GM19372 (cell line): ENCODE results near the gene ADAM33.

ENCODE experiments used
- ATAC-seq: cut with Tn5 transposase; IDR thresholded peaks from one replicate; pipeline ENCODE4 v1.9.1; 2021; ENCODE audit warnings: mild to moderate bottlenecking, low read depth, moderate library complexity; ENCODE audit not compliant: unreplicated experiment

ADAM33 gene

DNA sequence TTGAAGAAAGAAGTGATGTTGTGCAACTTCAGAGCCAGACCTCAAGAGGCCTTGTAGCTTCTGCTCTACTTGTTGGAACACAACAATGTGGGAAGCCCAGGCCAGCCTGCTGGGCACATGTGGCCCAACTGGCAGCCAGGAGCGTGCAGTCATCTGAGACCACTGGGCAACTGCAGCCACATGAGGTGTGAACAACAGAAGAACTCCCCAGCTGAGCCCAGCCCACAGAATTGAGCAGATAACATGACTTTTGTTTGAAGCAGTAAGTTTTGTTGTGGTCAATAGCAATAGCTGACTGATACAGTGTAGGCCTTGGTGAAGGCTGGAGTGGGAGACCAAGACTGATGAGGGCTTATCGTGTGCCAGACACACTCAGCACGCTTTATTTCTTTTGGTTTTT, 8.6 kb upstream of the ADAM33 start:
- ATAC-seq = no peak

DNA sequence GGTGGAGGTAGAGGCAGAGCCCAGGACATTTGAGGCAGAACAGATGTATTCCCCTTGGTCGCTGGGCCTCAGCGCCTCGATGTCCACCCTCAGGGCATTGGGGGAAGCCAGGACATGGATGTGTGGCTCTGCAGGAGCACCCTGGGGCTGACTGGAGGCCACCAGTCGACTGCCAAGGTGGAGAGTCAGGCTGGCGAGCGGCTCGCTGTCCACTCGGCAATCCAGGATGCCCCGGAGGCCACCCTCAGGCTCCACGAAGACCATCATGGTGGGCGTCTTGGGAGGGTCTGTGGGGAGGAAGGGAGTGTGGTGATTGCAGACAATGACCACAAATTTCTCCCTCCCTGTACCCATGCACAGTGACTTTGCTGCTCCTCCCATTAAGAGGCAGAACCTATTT, 8.2 kb upstream of the ADAM33 start:
- no peak for ATAC-seq

DNA sequence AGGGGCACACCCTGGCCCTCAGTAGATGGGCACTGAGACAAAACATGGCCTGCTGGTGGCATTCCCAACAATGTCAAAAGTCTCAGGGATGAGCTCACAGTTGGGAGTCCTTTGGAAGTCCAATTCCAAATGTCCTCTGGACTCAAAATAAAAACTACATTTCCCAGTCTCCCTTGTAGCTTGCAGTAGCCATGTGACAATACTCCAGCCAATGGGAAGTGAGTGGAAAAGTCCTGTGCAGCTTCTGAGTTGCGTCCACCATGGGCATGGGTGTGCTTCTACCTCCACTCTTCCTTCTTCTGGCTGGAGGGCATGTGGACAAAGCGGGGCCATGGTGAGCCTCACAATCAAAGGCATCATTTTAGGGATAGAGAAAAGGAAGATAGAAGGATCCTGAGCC, 5.8 kb upstream of the ADAM33 start:
- no peak for ATAC-seq

DNA sequence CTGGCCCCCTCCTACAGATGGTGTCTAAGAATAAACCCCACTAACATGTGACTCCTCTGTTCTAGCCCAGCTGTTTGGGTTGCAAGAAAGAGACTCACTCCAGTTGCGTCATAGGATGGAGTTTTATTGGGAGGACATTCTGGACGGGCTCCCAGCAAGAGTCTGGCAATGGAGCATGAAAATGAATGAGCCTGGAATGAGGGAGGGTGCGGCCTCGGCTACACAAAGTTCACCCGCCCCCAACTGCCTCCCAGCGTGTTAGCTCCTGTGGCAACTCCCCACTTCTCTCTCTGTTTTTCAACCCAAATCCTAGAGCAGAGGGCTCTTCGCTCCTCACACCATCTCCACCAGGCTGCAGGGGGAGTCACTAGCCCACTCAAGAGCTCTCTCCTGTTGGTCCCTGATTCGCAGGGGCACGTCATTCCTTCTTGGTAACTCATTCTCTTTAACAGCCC, 5.1 kb upstream of the ADAM33 start:
- no peak for ATAC-seq

- ATAC-seq = no peak
Observed at GRCh38 chr20:3686421-3686820, 4.6 kb upstream of the ADAM33 start.

DNA sequence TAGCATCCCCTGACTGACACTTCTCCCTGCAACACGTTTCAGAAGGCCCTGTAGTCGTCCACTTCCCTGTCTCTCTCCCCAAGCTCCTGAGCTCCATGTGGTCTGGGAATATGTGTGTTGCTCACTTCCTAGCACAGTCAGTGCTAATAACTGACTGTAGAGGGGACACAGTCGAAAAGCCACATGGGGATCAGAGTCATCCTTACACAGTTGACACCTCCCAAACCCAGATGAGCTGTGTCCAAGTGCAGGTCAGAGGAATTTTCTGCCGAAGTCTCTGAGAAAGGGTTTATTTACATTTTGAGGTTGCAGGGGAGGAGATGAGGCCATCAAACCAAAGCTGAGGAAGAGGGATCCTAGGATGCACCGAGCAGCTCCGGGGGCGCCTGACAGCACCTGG, 3.5 kb upstream of the ADAM33 start:
- ATAC-seq = no peak

DNA sequence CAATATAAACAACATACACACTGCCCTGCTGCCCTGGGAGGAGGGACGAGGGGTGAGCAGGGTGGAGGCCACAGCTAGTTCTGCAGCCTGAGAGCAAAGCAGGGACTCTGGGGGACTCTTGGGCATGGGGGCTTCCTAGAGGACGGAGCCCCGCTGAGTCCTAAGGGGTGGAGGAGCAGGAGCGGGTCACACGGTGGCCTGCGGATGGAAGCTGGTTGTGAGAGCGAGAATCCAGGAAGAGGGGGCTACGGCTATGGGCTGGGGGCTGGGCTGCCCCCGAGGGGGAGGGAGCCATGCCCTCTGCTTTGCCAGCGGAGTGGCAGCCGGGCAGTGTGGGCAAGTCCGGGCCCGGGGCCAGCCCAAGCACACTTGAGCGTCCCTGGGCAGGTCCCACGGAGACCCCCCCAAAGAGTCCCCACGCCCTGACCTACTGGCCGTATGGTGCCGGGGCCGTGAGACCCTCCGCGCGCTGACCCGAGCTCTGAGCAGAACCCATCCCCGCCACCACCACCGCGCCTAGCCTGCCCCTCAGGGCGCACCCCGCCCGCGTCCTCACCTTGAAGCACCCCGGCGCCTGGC, 369 bp downstream of the ADAM33 start:
- ATAC-seq = no peak

DNA sequence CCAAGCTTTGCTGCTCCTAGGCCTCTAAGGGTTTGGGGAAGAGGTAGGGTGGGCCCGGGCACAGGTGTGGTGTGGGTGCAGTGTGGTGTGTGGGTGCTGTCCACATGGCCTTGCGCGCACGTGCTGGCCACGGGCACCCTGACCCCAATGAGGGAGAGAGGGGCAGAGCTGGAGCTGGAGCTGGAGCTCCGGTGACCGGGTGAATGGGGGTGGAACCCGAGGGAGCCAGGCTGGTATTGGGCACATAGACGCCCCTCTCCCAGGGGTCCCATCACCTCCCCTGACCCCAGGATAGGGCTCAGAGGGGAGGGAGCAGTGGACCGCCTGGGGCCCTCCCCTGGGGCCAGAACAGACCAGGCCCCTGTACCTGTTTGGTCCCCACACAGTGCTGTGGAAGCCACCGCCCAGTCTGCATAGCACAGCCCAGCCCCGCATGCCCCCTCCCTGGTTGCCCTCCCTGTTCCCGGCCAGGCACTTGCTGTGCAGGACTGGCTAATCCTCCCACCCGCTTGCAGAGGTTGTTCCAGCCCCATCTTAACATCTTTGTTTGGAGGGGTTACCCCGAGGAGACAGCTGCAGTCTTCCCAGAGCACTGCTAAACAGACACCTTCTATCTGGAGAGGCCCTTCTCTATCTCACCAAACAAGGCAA, 984 bp downstream of the ADAM33 start:
- no peak for ATAC-seq

DNA sequence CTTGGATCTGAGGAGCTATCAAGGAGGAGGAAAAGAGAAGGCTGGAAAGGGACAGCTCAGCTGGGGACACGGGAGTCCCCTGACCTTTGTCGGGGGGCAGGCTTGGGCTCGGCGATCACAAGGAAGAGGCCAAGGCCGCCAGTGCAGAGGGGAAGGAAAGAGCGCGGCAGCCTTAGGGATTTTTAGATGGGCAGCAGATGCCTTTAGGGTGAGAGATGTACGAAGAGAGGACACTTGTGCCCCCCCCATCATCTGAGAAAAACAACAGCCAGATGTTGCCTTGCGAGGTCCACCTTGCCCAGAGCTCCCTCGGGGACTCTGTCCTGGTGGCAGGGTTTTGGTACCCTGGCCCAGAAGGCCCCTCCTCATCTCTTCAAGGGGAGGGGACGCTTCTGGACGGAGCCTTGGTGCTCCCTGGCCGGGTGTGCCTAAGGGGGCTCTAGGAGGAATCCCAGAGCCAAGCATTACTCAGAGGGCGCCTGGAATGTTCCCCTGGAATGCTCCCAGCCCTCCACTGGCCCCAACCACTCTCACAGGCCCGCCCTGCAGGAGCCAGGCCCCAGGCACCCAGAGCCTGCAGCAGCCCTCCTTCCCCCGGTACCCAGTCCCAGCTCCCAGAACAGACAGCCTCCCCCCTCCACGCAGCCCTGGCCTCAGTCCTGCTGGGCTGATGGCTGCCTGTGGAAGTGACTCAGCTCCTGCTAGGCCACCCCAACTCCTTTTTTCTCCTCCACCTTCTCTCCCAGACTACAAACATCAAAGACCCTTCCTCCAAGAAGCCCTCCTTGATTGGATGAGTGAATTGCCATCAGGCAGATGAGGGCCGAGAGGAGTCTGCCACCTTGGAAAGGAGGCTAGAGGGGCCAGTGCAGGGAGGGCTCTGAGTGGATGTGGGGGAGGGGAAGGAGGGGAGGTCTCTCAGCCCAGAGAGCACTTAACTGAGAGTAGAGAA, 1.8 kb downstream of the ADAM33 start:
- no peak for ATAC-seq

GRCh38 chr20:3678856-3679720, 2.7 kb downstream of the ADAM33 start:
- no peak for ATAC-seq

DNA sequence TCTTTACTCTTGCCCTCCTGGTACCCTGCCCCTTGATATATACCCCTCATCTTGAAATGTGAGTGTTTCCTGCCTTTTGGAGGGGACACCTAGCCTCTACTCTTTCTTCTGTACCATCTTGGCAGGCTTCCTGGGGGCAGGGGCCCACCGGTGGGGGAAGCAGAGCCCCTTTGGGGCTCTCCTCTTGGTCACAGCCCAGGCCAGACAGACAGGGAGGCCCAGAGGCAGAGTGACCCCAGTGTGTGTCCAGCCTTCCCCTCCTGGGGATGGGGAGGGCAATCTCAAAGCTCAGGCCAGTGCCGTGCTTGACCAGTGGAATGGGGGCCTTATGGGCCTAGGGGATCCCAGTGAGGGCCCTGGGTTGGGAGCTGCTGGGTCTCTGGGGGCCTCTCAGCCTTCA, 3.6 kb downstream of the ADAM33 start:
- ATAC-seq = no peak

DNA sequence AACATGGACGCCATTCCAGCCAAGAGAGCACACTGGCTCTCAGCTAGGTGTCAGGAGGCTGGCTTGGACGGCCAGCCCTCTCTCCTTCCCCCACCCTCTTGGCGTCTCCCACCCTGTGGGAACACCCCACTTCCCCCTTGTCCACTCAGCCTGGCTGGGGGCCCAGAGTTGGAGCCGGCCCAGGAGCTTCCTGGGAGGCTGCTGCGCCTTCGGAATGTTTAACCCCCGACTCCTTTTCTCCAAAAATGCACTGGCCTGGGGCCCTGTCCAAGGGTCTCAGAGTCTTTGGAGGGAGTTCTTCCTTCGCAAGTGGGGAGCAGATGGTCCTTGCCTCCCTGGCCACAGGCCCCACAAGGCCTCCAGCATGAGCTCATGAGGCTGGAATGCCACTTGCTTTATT, 4.1 kb downstream of the ADAM33 start:
- no peak for ATAC-seq

DNA sequence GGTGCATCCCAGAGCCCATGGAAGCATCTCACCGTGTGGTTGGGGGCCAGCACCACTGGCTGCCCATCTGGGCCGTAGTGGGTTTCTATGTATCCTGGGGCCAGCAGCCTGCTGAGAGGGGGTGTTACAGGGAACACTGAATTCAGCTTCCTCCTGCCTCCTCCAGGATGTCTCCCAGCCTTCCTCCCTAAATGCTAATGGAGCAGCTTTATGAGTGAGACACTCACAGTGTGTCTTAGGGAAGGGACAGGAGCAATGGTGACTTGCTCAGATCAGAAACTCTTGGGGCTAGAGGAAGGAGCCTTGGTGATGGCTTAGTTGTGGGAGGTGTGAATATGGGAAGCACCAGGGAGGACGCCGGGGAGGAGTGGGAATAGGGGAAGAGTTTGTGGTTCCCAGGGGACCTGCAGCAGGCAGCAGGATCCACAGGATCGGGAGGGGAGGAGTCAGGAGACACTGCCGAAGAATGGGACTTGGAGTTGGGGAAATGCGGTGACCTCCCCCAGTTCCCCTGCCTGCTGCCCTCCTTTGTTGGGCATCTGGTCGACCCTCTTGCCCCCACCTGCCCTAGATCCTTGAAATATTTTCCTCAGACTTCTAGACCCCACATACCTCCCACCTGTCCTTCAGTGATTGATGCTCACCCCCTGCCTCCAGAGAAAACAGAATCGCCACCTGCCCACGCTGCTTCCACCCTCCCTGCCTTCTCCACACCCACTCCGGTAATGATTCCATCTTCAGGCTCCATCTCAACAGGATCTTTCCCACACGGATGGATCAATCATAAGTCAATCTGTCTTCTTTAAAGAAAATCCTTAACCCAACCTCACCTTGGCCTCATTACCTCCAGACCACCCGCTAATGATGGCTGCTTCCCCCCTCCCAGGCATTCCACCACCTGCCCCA, 6.6 kb downstream of the ADAM33 start:
- no peak for ATAC-seq

- ATAC-seq = no peak
Observed at GRCh38 chr20:3674447-3674846, 7.4 kb downstream of the ADAM33 start.

DNA sequence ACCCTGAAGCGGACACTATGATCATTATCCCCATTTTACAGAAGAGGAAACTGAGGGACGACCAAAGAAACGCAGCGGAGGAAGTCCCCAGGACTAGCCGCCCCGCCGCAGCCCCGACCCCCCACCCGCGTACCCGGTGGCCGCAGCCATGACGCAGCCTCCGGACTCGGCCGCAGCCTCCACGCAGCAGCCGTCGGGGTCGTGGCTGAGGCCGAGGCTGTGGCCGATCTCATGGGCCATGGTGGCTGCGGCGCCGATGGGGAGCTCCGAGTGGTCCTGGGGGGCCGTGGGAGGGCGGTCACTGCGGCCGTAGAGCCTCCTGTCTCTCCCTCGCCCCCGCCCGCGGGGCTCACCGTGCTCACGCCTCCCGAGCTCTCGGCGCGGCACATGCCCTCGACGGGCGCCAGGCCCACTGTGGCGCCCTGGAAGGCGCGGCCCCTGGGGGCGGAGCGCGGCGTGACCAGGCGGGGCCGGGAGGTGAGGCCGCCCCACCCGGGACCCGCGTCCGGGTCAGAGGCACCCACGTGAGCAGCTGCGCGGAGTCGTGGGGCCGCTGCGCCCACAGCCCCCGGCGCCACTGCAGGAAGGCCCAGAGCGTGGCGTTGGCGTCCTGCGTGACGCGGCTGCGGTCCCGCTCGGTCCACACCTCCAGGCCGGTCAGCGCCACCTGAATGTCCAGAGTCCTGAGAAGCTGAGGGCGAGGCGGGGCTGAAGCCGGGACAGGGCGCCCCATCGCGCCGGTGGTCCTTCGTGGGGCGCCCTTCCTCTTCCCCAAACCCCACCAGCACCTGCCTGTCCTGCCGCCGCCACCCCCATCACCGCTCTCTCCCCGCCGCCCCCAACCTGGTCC, 8.4 kb downstream of the ADAM33 start:
- no peak for ATAC-seq

GRCh38 chr20:3672547-3673171, 9.2 kb downstream of the ADAM33 start:
- no peak for ATAC-seq

- no peak for ATAC-seq
Observed at GRCh38 chr20:3671986-3672546, 9.7 kb downstream of the ADAM33 start.

- ATAC-seq = no peak
Observed at GRCh38 chr20:3670945-3671344, 10.9 kb downstream of the ADAM33 start.
